PC-3 (cell line): Measurements from ENCODE around the gene ING3. TPM values are rescaled to one million over a fixed set of nuclear protein-coding genes. Genes with fewer than 3 reads are reported as not detected.

ENCODE experiments used
- ATAC-seq: fragments of 200-7000 bp; cut with Tn5 transposase; 2 replicates; pipeline ENCODE4 v1.9.1; 2020; ENCODE audit warnings: mild to moderate bottlenecking, moderate library complexity
- BruUV-seq: library from RNA; stranded (reverse); fragments of 400-500 nt; replicated peaks from 2 replicates; lab custom pipeline; 2021; lab: Mats Ljungman, UMichigan
- CTCF ChIA-PET: fragments of 300-600 bp; sonication (Branson Sonifier 250); formaldehyde crosslinking; loops from one replicate; lab custom pipeline; 2022; ENCODE audit warnings: antibody characterized with exemption; lab: Charles Lee
- POLR2A ChIA-PET: fragments of 300-600 bp; sonication (Branson Sonifier 250); formaldehyde crosslinking; loops from one replicate; lab custom pipeline; 2022; ENCODE audit warnings: antibody characterized with exemption; ENCODE audit not compliant: unreplicated experiment; lab: Charles Lee
- DNase-seq: peaks from one replicate; pipeline ENCODE4 v3.0.0-alpha.2; 2015
- H2AFZ ChIP-seq: fragments of 300-600 bp; sonication (generic); 2 replicates; pipeline ENCODE4 v1.6.0; 2016; ENCODE audit warnings: antibody characterized with exemption, low read length
- H3F3A ChIP-seq: fragments of 300-600 bp; sonication (generic); one replicate; pipeline ENCODE4 v1.6.0; 2017; ENCODE audit warnings: antibody characterized with exemption, low read length, control low read depth, mild to moderate bottlenecking; ENCODE audit not compliant: unreplicated experiment
- H3K27ac ChIP-seq: fragments of 300-600 bp; sonication (generic); 2 replicates; pipeline ENCODE4 v1.5.1; 2016; ENCODE audit warnings: mild to moderate bottlenecking, low read length
- H3K27me3 ChIP-seq: fragments of 300-600 bp; sonication (generic); 2 replicates; pipeline ENCODE4 v1.6.1; 2016; ENCODE audit warnings: low read length, mixed read lengths
- H3K36me3 ChIP-seq: fragments of 300-600 bp; sonication (generic); 2 replicates; pipeline ENCODE4 v1.6.1; 2016; ENCODE audit warnings: low read depth, mixed run types, low read length, mixed read lengths
- H3K4me1 ChIP-seq: fragments of 300-600 bp; sonication (generic); 2 replicates; pipeline ENCODE4 v1.5.1; 2016; ENCODE audit warnings: low read length; ENCODE audit not compliant: insufficient read depth
- H3K4me2 ChIP-seq: fragments of 300-600 bp; sonication (generic); 2 replicates; pipeline ENCODE4 v1.6.0; 2016; ENCODE audit warnings: low read length
- H3K4me3 ChIP-seq: fragments of 300-600 bp; sonication (generic); 2 replicates; pipeline ENCODE4 v1.5.1; 2016; ENCODE audit warnings: mild to moderate bottlenecking, low read length, mixed read lengths
- H3K79me2 ChIP-seq: fragments of 300-600 bp; sonication (generic); 2 replicates; pipeline ENCODE4 v1.6.1; 2017; ENCODE audit warnings: low read length, mixed read lengths
- H3K9ac ChIP-seq: fragments of 300-600 bp; sonication (generic); 2 replicates; pipeline ENCODE4 v1.6.0; 2016; ENCODE audit warnings: mild to moderate bottlenecking, low read length
- H3K9me2 ChIP-seq: fragments of 300-600 bp; sonication (generic); replicated peaks from 2 replicates; pipeline ENCODE4 v1.6.1; 2016; ENCODE audit warnings: mixed run types, low read length, mixed read lengths
- H3K9me3 ChIP-seq: fragments of 300-600 bp; sonication (generic); 2 replicates; pipeline ENCODE4 v1.6.1; 2016; ENCODE audit warnings: low read length, mixed read lengths
- H4K20me1 ChIP-seq: fragments of 300-600 bp; sonication (generic); 2 replicates; pipeline ENCODE4 v1.6.1; 2016; ENCODE audit warnings: low read length, mixed read lengths
- EZH2 ChIP-seq: fragments of 300-600 bp; sonication (generic); IDR thresholded peaks from one replicate; pipeline ENCODE4 v1.6.1; 2017; ENCODE audit warnings: antibody characterized with exemption, mild to moderate bottlenecking, low read length; ENCODE audit not compliant: unreplicated experiment
- EZH2phosphoT487 ChIP-seq: fragments of 300-600 bp; sonication (generic); IDR thresholded peaks from 2 replicates; pipeline ENCODE4 v1.6.1; 2018; ENCODE audit warnings: mild to moderate bottlenecking, antibody characterized with exemption, low read length, borderline replicate concordance
- intact Hi-C: fragments of 100-400 bp; cut with micrococcal nuclease; formaldehyde crosslinking; loops from 2 replicates; pipeline ENCODE4 v1.9.0; 2023
- total RNA-seq: library from RNA; depleted of rRNA; stranded (reverse); fragments of >200 nt; gene quantifications from 2 replicates; pipeline ENCODE4 v1.2.3, GENCODE V29; 2014
- TF ChIP-seq, protein P1 (sequence below): fragments of 300-600 bp; sonication (generic); conservative IDR thresholded peaks from 2 replicates; pipeline ENCODE4 v1.5.1; 2017; ENCODE audit warnings: antibody characterized with exemption, low read depth, mild to moderate bottlenecking, low read length

Gene ING3
- total RNA-seq, 1 experiment from 2014 or later, result 12.8 TPM

GRCh38 chr7:121006711-121007315 is 56.2 kb downstream of the ING3 start:
- ATAC-seq (no peak), DNase-seq (no peak)
- Histone ChIP-seq H3K9me2 (no peaks in the 10 kb centered on the region), H3K4me1 (peaks cover 19% of the 10 kb centered on the region), H2AFZ (no peak overlapping the region), H3F3A (no peaks in the 10 kb centered on the region), H3K9me3 (no peaks in the 10 kb centered on the region), H3K79me2 (no peaks in the 10 kb centered on the region), H3K4me3 (no peak overlapping the region), H3K4me2 (no peak overlapping the region), H3K27ac (no peak overlapping the region), H4K20me1 (no peaks in the 10 kb centered on the region), H3K27me3 (no peaks in the 10 kb centered on the region), H3K9ac (no peak overlapping the region), H3K36me3 (no peaks in the 10 kb centered on the region)
- BruUV-seq, result no TSS peak
- no peak for TF ChIP-seq EZH2
- TF ChIP-seq, protein P1, sequence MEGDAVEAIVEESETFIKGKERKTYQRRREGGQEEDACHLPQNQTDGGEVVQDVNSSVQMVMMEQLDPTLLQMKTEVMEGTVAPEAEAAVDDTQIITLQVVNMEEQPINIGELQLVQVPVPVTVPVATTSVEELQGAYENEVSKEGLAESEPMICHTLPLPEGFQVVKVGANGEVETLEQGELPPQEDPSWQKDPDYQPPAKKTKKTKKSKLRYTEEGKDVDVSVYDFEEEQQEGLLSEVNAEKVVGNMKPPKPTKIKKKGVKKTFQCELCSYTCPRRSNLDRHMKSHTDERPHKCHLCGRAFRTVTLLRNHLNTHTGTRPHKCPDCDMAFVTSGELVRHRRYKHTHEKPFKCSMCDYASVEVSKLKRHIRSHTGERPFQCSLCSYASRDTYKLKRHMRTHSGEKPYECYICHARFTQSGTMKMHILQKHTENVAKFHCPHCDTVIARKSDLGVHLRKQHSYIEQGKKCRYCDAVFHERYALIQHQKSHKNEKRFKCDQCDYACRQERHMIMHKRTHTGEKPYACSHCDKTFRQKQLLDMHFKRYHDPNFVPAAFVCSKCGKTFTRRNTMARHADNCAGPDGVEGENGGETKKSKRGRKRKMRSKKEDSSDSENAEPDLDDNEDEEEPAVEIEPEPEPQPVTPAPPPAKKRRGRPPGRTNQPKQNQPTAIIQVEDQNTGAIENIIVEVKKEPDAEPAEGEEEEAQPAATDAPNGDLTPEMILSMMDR, result no peak
- intact Hi-C loops, result no loop called here
- ChIA-PET POLR2A (no interaction called here), CTCF (no interaction called here)

DNA sequence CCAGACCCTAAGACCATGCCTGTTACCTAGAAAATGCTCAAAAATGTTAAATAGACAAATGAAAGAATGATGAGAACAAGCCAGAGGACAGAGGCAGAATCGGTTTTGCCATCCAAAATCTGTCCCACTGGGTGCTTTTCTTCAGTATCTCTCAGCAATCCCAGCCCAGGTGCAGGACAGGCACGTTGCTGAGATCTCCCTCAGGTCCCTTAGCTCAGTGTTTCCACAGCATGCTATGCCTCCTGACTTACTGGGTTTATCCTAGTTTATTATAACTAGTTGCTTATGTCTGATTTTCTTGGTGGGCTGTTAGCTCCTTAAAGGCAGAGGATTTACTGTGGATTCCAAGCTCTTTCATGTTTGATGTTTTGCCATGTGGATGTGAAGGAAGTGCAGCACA is 58.2 kb downstream of the ING3 start:
- TF ChIP-seq EZH2phosphoT487 (no peak), EZH2 (no peak)
- TF ChIP-seq, protein P1, result no peak
- ATAC-seq, result no peak
- Histone ChIP-seq H4K20me1 (no peaks in the 10 kb centered on the region), H3K36me3 (no peaks in the 10 kb centered on the region), H3F3A (no peaks in the 10 kb centered on the region), H3K9ac (no peak overlapping the region), H3K27ac (no peak overlapping the region), H3K4me2 (no peak overlapping the region), H3K9me2 (no peaks in the 10 kb centered on the region), H3K79me2 (no peaks in the 10 kb centered on the region), H3K4me1 (peaks cover 5% of the 10 kb centered on the region; the same call in 1 of the 2 replicates), H2AFZ (no peak overlapping the region), H3K27me3 (no peaks in the 10 kb centered on the region), H3K9me3 (no peaks in the 10 kb centered on the region), H3K4me3 (no peak overlapping the region)
- POLR2A ChIA-PET, result no interaction called here
- intact Hi-C loops, result no loop called here
- BruUV-seq, result no TSS peak
- DNase-seq, result no peak
- CTCF ChIA-PET, result no interaction called here

GRCh38 chr7:121011401-121011800 is 60.8 kb downstream of the ING3 start:
- Histone ChIP-seq H3K27me3 (no peaks in the 10 kb centered on the region), H3K4me1 (peaks cover 4% of the 10 kb centered on the region; the same call in 1 of the 2 replicates), H3K4me3 (no peak overlapping the region), H3K9ac (no peak overlapping the region), H3K4me2 (no peak overlapping the region), H3K9me2 (no peaks in the 10 kb centered on the region), H4K20me1 (no peaks in the 10 kb centered on the region), H3F3A (no peaks in the 10 kb centered on the region), H3K79me2 (no peaks in the 10 kb centered on the region), H2AFZ (no peak overlapping the region), H3K9me3 (no peaks in the 10 kb centered on the region), H3K27ac (no peak overlapping the region), H3K36me3 (no peaks in the 10 kb centered on the region)
- ChIA-PET POLR2A (no interaction called here), CTCF (no interaction called here)
- ATAC-seq, result no peak
- TF ChIP-seq EZH2phosphoT487 (no peak), EZH2 (no peak)
- TF ChIP-seq, protein P1, result no peak
- no TSS peak for BruUV-seq
- intact Hi-C loops, result no loop called here
- DNase-seq, result no peak
